Trophoblast cell (in vitro differentiated cells and primary cell): ENCODE results near the gene PGAP2.

ENCODE experiments used
- DNase-seq, 2 donors: peaks; one replicate each; pipeline ENCODE4 v3.0.0-alpha.2; 2016
- H2AFZ ChIP-seq: 2 replicates; pipeline ENCODE4 v1.6.1; 2013; ENCODE audit warnings: low read length, moderate library complexity, mild to moderate bottlenecking; ENCODE audit not compliant: insufficient read depth, poor library complexity
- H2AK5ac ChIP-seq: 2 replicates; pipeline ENCODE4 v1.6.1; 2013; ENCODE audit warnings: mild to moderate bottlenecking, low read length
- H2BK120ac ChIP-seq: 2 replicates; pipeline ENCODE4 v1.6.1; 2013; ENCODE audit warnings: low read length, mild to moderate bottlenecking, moderate library complexity; ENCODE audit not compliant: insufficient read depth, poor library complexity
- H2BK12ac ChIP-seq: 2 replicates; pipeline ENCODE4 v1.6.1; 2013; ENCODE audit warnings: mild to moderate bottlenecking, low read length, moderate library complexity
- H2BK5ac ChIP-seq: 2 replicates; pipeline ENCODE4 v1.6.1; 2013; ENCODE audit warnings: low read length, low read depth, moderate library complexity, mild to moderate bottlenecking; ENCODE audit not compliant: poor library complexity
- H3K14ac ChIP-seq: 2 replicates; pipeline ENCODE4 v1.6.1; 2013; ENCODE audit warnings: mild to moderate bottlenecking, low read length
- H3K18ac ChIP-seq: 2 replicates; pipeline ENCODE4 v1.6.1; 2013; ENCODE audit warnings: mild to moderate bottlenecking, low read length
- H3K23ac ChIP-seq: 2 replicates; pipeline ENCODE4 v1.6.1; 2013; ENCODE audit warnings: low read length
- H3K27ac ChIP-seq: 2 replicates; pipeline ENCODE4 v1.5.1; 2013; ENCODE audit warnings: low read depth, mild to moderate bottlenecking, inconsistent platforms, low read length, moderate library complexity
- H3K27me3 ChIP-seq: 2 replicates; pipeline ENCODE4 v1.6.1; 2013; ENCODE audit warnings: inconsistent platforms, mild to moderate bottlenecking, low read length, moderate library complexity; ENCODE audit not compliant: insufficient read depth
- H3K36me3 ChIP-seq, 2 experiments: 1 replicate in 1 of 2; 2 replicates in 1 of 2; pipeline ENCODE4 v1.6.1; 2013; ENCODE audit warnings: low read length in 2 of 2, mild to moderate bottlenecking in 2 of 2, moderate library complexity in 1 of 2; ENCODE audit not compliant: insufficient read depth in 2 of 2, control insufficient read depth in 1 of 2
- H3K4ac ChIP-seq: 2 replicates; pipeline ENCODE4 v1.6.1; 2013; ENCODE audit warnings: low read depth, mild to moderate bottlenecking, low read length, moderate library complexity
- H3K4me1 ChIP-seq, 2 experiments: 1 replicate in 1 of 2; 2 replicates in 1 of 2; pipeline ENCODE4 v1.6.1; 2013; ENCODE audit warnings: low read length in 2 of 2, mild to moderate bottlenecking in 2 of 2, moderate library complexity in 1 of 2; ENCODE audit not compliant: insufficient read depth in 2 of 2, control insufficient read depth in 1 of 2
- H3K4me2 ChIP-seq: 2 replicates; pipeline ENCODE4 v1.6.1; 2013; ENCODE audit warnings: inconsistent platforms, mild to moderate bottlenecking, low read length, moderate library complexity
- H3K4me3 ChIP-seq: 2 replicates; pipeline ENCODE4 v1.5.1; 2013; ENCODE audit warnings: mild to moderate bottlenecking, low read depth, low read length, inconsistent platforms
- H3K79me1 ChIP-seq: one replicate; pipeline ENCODE4 v1.6.1; 2013; ENCODE audit warnings: low read length
- H3K79me2 ChIP-seq: 2 replicates; pipeline ENCODE4 v1.6.1; 2013; ENCODE audit warnings: low read length, mild to moderate bottlenecking; ENCODE audit not compliant: control insufficient read depth, insufficient read depth, poor library complexity
- H3K9ac ChIP-seq: 2 replicates; pipeline ENCODE4 v1.6.1; 2013; ENCODE audit warnings: mild to moderate bottlenecking, low read length
- H3K9me3 ChIP-seq: 2 replicates; pipeline ENCODE4 v1.6.1; 2013; ENCODE audit warnings: low read depth, mild to moderate bottlenecking, control low read depth, inconsistent platforms, low read length; ENCODE audit not compliant: insufficient read depth
- H4K12ac ChIP-seq: 2 replicates; pipeline ENCODE4 v1.6.1; 2013; ENCODE audit warnings: low read depth, mild to moderate bottlenecking, low read length, moderate library complexity
- H4K8ac ChIP-seq: 2 replicates; pipeline ENCODE4 v1.6.1; 2013; ENCODE audit warnings: low read depth, mild to moderate bottlenecking, low read length, moderate library complexity
- H4K91ac ChIP-seq: one replicate; pipeline ENCODE4 v1.6.1; 2013; ENCODE audit warnings: low read depth, mild to moderate bottlenecking, low read length, moderate library complexity
- WGBS: extraction: QIAGEN DNeasy Blood & Tissue Kit; methylation state at CpG from one replicate; pipeline ENCODE4 v1.1.7; 2013; ENCODE audit warnings: missing lambda C conversion rate; ENCODE audit not compliant: insufficient read length, insufficient coverage; ENCODE audit errors: extremely low coverage; 5-methylcytosine and 5-hydroxymethylcytosine counted together

Gene PGAP2

GRCh38 chr11:3773180-3773579 is 35.2 kb upstream of the PGAP2 start:
- no peak for DNase-seq
- WGBS: no CpG with 5 or more reads among the region's 4 CpGs
- no peak overlapping the region for H3K4me3 ChIP-seq
- H3K18ac ChIP-seq: no peak overlapping the region
- no peaks in the 10 kb centered on the region for H3K79me1 ChIP-seq
- no peak overlapping the region for H4K12ac ChIP-seq
- H2BK120ac ChIP-seq: no peak overlapping the region
- peaks cover 47 to 55% of the 10 kb centered on the region in 2 experiments for H3K36me3 ChIP-seq
- H4K91ac ChIP-seq: no peak overlapping the region
- H3K27me3 ChIP-seq: no peaks in the 10 kb centered on the region
- H3K9ac ChIP-seq: no peak overlapping the region
- H3K79me2 ChIP-seq: no peaks in the 10 kb centered on the region
- no peak overlapping the region for H4K8ac ChIP-seq
- H3K4me2 ChIP-seq: no peak overlapping the region
- H2AFZ ChIP-seq: no peak overlapping the region
- no peak overlapping the region for H3K14ac ChIP-seq
- no peak overlapping the region for H2BK5ac ChIP-seq
- H3K4me1 ChIP-seq: no peaks in the 10 kb centered on the region
- no peak overlapping the region for H2BK12ac ChIP-seq
- no peak overlapping the region for H3K4ac ChIP-seq
- H3K23ac ChIP-seq: no peak overlapping the region
- no peaks in the 10 kb centered on the region for H3K9me3 ChIP-seq
- H2AK5ac ChIP-seq: no peak overlapping the region
- no peak overlapping the region for H3K27ac ChIP-seq

- H3K9me3 ChIP-seq: no peaks in the 10 kb centered on the region
- no peaks in the 10 kb centered on the region for H3K27me3 ChIP-seq
- no peaks in the 10 kb centered on the region for H3K4me1 ChIP-seq
- no peak overlapping the region for H2AFZ ChIP-seq
- peaks cover 47 to 53% of the 10 kb centered on the region in 2 experiments for H3K36me3 ChIP-seq
- no peak overlapping the region for H2AK5ac ChIP-seq
- no peak overlapping the region for H2BK120ac ChIP-seq
- no peak overlapping the region for H2BK12ac ChIP-seq
- no peak overlapping the region for H2BK5ac ChIP-seq
- no peak overlapping the region for H3K4ac ChIP-seq
- no peak overlapping the region for H3K23ac ChIP-seq
- H3K4me3 ChIP-seq: no peak overlapping the region
- H3K4me2 ChIP-seq: no peak overlapping the region
- no peak overlapping the region for H3K14ac ChIP-seq
- H3K79me2 ChIP-seq: no peaks in the 10 kb centered on the region
- no peaks in the 10 kb centered on the region for H3K79me1 ChIP-seq
- H4K8ac ChIP-seq: no peak overlapping the region
- no peak overlapping the region for H4K12ac ChIP-seq
- no peak for DNase-seq
- H3K9ac ChIP-seq: no peak overlapping the region
- no CpG with 5 or more reads among the region's 7 CpGs for WGBS
- H4K91ac ChIP-seq: no peak overlapping the region
- no peak overlapping the region for H3K27ac ChIP-seq
- H3K18ac ChIP-seq: no peak overlapping the region
Measured at GRCh38 chr11:3775736-3776406, 32.5 kb upstream of the PGAP2 start.

GRCh38 chr11:3781423-3781822 is 26.9 kb upstream of the PGAP2 start:
- WGBS: no CpG with 5 or more reads among the region's 2 CpGs
- Histone ChIP-seq H3K79me2 (peaks cover 7% of the 10 kb centered on the region), H4K8ac (no peak overlapping the region)

GRCh38 chr11:3782963-3783362 is 25.4 kb upstream of the PGAP2 start:
- H3K36me3 ChIP-seq: peaks cover 21 to 24% of the 10 kb centered on the region in 2 experiments
- no peak overlapping the region for H2AK5ac ChIP-seq
- no CpG with 5 or more reads among the region's 5 CpGs for WGBS
- no peak overlapping the region for H3K23ac ChIP-seq
- no peak overlapping the region for H3K14ac ChIP-seq
- no peaks in the 10 kb centered on the region for H3K27me3 ChIP-seq
- H3K4ac ChIP-seq: peak overlapping the region; percentile 72
- H2BK120ac ChIP-seq: no peak overlapping the region
- no peak overlapping the region for H4K91ac ChIP-seq
- no peak overlapping the region for H2BK5ac ChIP-seq
- no peak overlapping the region for H3K4me2 ChIP-seq
- peak overlapping the region; percentile 8 for H3K18ac ChIP-seq
- H4K8ac ChIP-seq: no peak overlapping the region
- H3K79me1 ChIP-seq: no peaks in the 10 kb centered on the region
- H3K9ac ChIP-seq: no peak overlapping the region
- H3K4me3 ChIP-seq: no peak overlapping the region
- no peak overlapping the region for H4K12ac ChIP-seq
- no peak overlapping the region for H2BK12ac ChIP-seq
- H2AFZ ChIP-seq: no peak overlapping the region
- H3K9me3 ChIP-seq: no peaks in the 10 kb centered on the region
- H3K27ac ChIP-seq: no peak overlapping the region
- no peaks in the 10 kb centered on the region for H3K4me1 ChIP-seq
- no peak for DNase-seq
- peaks cover 10% of the 10 kb centered on the region for H3K79me2 ChIP-seq

More at GRCh38 chr11:3781423-3781822, 26.9 kb upstream of the PGAP2 start:
- Histone ChIP-seq H3K9ac (no peak overlapping the region), H3K27ac (no peak overlapping the region), H3K4me3 (no peak overlapping the region), H3K18ac (no peak overlapping the region), H3K36me3 (peaks cover 23 to 30% of the 10 kb centered on the region in 2 experiments), H2BK5ac (no peak overlapping the region), H3K4me1 (no peaks in the 10 kb centered on the region), H4K12ac (no peak overlapping the region), H2AK5ac (no peak overlapping the region), H3K4ac (no peak overlapping the region), H3K14ac (no peak overlapping the region), H4K91ac (no peak overlapping the region), H3K27me3 (no peaks in the 10 kb centered on the region), H3K9me3 (no peaks in the 10 kb centered on the region), H2BK120ac (no peak overlapping the region), H3K4me2 (no peak overlapping the region), H2BK12ac (no peak overlapping the region), H3K79me1 (no peaks in the 10 kb centered on the region), H3K23ac (no peak overlapping the region), H2AFZ (no peak overlapping the region)
- DNase-seq: peak; percentile 20 to 82
